Measurements from ENCODE around the gene ZNF786.
"Not testable (repeated sequence)": the region's sequence is repeated elsewhere in the genome, so short reads cannot be mapped to it uniquely, and the experiment has no call there.

Gene ZNF786

GRCh38 chr7:149090397-149091195 is at the start of gene ZNF786:
Gene ZNF786, minus strand, starts transcription at chr7:149090718. Its CDS starts 78 bp downstream, at chr7:149090640.
- DNase-seq, result peak; percentile 49

- DNase-seq, result no peak
These were observed 45.6 kb upstream of the ZNF786 start for GRCh38 chr7:149136118-149136517.

DNA sequence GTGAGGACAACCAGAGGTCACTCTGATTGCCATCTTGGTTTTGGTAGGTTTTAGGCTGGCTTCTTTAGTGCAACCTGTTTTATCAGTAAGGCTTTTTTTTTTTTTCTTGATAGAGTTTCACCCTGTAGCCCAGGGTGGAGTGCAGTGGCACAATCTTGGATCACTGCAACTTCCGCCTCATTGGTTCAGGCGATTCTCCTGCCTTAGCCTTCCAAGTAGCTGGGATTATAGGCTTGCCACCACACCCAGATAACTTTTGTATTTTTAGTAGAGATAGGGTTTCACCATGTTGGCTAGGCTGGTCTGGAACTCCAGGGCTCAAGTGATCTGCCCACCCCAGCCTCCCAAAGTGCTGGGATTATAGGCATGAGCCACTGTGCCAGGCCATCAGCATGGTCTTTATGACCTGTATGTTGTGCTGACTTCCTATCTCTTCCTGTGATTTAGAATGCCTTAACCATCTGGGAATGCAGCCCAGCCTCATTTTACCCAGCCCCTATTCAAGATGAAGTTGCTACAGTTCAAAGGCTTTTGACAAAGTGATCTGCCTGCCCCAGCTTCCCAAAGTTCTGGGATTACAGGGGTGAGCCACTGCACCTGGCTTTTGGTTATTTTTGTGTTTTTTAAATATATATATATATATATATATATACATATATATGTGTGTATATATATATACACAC is 42.7 kb upstream of the ZNF786 start:
- DNase-seq, result no peak

- DNase-seq, result no peak
These were observed 40.2 kb upstream of the ZNF786 start for GRCh38 chr7:149130572-149131198.

DNA sequence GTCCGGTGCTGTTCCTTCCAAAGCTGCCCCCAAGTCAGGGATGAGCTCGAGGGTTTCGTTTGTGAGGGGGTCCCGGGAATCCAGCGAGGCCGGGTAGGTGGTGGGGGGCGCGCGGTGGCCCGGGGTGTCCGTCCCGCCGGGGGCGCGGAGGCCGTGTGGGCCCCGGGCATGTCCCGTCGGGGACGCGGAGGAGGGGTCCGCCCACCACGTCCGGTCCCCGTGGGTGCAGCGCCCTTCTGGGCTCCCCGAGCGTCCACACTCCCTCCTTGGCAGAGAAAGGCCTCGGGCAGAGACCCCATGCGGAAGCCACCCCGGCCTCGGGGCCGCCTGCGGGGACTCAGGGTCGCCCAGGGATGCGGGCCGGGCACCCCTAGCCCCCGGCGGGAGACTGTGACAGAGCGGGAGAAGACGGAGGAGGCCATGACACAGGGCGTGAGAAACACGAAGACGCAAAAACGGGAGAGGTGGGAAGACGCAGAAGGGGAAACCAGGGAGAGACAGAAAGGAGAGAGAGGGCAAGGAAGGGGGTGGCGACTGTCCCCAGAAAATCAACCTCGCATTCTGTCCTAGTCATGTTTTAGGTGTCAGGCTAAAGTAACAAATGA is 36.2 kb upstream of the ZNF786 start:
- DNase-seq, result peak; percentile 33

DNA sequence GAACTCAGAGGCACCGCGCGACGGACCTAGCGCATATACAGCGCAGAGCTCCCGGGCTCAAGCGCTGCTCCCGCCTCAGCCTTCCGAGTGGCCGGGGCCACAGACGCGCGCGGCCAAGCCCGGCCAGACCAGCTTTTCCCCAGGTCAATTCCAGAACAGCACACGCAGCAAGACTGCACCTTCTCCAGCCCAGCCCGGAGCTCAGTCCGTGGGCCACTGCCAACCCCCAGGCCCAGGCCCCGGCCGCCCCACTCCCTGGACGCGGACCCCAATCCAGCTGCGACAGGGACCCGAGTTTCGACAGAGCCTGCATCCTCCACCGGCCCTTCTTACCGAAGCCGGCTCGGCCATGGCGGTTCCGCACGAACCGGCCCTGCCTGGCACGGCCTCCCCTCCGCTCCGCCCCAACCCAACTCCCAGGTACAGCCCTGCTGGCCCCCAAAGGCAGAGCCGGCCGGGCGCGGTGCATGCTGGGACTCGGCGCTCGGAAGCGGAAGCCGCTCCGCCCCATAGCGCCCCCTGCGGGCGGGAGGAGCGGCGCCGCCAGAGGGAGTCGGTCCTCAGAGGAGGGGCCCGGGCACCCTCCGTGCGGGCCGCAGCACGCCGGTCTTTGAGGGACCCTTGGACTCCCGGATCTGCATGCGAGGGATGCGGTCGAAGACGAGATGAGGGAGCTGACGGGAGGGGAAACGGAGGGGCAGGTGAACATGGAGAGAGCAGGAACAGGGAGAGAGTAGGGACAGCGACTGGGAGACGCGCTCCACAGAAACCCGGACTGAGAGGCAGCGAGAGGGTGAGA is 35.5 kb upstream of the ZNF786 start, which contains the start of gene ZNF425:
Gene ZNF425, minus strand, starts transcription at position 462 of the 799 bp plus-strand sequence. Its CDS starts 111 bp downstream, at position 351.
- DNase-seq, result peak; percentile 38

- DNase-seq, result no peak
These were observed 34.8 kb upstream of the ZNF786 start for GRCh38 chr7:149125189-149125862.

DNA sequence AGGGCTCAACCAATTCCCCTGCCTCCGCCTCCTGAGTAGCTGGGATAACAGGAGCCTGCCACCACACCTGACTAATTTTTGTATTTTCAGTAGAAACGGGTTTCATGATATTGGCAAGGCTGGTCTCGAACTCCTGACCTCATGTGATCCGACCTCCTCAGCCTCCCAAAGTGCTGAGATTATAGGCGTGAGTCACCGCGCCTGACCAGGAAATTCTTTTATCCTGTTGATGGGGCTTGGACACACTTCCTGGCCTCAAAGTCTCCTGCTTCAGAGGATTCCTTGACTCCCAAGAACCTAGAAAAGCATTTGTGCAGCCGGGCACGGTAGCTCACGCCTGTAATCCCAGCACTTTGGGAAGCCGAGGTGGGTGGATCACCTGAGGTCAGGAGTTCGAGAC is 19.5 kb upstream of the ZNF786 start:
- no peak for DNase-seq

- no peak for DNase-seq
These were observed 14.2 kb upstream of the ZNF786 start for GRCh38 chr7:149104749-149105148.

DNA sequence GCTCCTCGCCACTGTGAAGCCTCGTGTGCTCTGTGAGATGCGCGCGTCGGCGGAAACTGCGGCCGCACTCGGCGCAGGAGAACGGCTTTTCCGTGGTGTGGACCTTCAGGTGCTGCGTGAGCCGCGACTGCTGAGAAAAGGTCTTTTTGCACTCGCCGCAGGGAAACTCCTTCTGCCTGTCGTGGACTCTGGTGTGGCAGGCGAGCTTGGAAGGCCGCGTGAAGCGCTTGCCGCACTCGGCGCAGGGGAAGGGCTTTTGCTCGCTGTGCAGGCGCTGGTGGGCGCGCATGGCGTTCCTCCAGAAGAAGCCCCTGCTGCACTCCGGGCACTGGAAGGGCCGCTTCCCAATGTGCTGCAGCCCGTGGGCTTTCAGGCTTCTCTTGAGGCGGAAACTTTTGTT is 13.7 kb upstream of the ZNF786 start:
- DNase-seq, result no peak

- DNase-seq, result no peak
These were observed 12.9 kb upstream of the ZNF786 start for GRCh38 chr7:149103424-149103823.

DNA sequence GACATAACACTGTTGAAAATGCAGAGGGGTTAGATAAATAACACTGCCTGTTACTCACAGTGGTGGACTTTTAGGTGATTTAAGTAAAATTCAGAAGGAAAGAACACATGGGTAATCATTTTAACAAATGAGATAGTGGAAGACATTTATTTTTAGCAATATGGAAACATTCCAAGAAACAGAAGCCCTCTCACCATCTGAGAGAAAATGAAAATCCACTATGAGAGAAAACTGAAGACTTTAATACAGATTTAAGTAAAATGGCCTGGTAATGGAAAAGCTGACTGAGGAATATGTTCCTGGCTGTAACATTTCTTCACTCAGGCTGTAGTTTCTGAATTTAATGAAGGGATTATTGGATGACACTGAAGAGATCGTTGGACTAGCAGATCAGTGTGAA is 12.1 kb upstream of the ZNF786 start:
- no peak for DNase-seq

DNA sequence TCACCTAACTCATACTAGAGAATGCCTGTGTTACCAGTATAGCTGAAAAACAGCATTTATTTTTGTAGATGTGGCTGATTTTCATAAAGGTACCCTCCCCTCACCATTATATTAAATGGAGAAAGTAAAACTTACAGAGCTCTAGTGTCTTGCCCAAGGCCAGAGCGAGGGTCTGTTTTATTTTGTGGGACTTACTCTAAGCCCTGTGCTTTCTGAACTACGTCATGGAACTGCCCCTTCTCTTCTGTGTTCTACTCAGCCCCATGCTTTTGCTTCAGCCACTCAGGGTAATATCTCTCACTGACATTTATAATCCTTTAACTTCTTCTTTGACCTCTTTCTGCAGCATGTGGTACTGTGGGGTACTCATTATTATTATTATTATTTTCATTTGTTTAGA is 10.3 kb upstream of the ZNF786 start:
- no peak for DNase-seq

GRCh38 chr7:149099058-149099457 is 8.5 kb upstream of the ZNF786 start:
- DNase-seq, result no peak

DNA sequence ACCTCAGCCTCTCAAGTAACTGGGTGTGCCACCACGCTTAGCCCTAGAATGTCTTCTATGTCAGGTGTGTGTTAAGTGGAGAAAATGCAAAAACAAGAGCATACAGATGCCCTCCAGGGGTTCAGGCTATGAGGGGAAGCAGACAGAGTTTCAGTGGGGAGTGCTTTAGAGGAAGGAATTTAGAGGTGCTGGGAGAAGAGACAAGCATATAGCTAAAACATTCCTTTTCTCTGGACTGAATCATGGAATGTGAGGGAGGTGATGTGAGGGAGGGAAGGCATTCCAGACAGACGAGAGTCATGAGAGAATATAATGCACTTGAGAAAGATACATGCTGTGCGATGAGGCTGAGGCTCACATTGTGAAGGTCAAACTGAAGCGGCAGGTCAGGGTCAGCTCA is 6.6 kb upstream of the ZNF786 start:
- DNase-seq, result no peak

DNA sequence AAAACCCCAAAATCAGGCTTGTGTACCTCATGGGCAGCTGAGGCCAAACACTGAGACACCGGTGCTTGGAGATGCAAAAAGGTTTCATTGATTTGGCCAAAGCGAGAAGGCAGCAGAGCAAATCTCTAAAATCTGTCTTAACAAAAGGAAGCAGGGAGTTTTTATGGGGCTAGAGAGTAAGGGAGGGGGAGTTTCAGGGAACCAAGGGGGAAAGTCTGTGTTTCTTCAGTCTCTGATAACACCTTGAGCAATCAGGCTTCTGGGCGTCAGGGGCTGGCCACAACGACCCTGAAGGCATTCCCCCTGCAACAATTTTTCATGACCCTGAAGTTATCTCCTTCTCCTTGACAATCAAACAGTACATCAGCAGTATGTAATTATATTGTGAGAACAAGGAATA is 2.7 kb upstream of the ZNF786 start:
- DNase-seq, result no peak

- not testable (repeated sequence) for DNase-seq
These were observed 1.7 kb upstream of the ZNF786 start for GRCh38 chr7:149092244-149092643.

- DNase-seq, result no peak
These were observed 3.1 kb downstream of the ZNF786 start for GRCh38 chr7:149087376-149087775.

DNA sequence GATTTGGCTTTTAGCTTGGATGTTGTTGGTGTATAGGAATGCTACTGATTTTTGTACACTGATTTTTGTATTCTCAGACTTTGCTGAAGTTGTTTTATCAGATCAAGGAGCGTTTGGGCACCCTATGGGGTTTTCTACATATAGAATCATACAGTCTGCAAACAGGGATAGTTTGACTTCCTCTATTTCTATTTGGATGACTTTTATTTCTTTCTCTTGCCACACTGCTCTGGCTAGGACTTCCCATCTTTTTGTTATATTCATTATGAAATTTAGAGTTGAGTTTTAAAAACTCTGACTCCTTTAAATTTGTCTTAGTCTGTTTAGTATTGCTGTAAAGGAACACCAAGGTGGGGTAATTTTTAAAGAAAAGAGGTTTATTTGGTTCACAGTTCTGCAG is 4.7 kb downstream of the ZNF786 start:
- no peak for DNase-seq

DNA sequence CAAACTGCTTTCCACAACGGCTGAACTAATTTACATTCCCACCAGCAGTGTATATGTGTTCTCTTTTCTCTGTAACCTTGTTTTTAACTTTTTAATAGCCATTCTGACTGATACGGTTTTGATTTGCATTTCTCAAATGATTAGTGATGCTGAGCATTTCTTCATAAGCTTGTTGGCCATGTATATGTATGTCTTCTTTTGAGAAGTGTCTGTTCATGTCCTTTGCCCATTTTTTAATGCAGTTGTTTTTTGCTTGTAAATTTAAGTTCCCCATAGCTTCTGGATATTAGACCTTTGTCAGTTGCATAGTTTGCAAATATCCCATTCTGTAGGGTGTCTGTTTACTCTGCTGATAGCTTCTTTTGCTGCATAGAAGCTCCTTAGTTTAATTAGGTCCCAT is 6.1 kb downstream of the ZNF786 start:
- DNase-seq, result no peak

- DNase-seq, result no peak
These were observed 8.6 kb downstream of the ZNF786 start for GRCh38 chr7:149081914-149082313.

DNA sequence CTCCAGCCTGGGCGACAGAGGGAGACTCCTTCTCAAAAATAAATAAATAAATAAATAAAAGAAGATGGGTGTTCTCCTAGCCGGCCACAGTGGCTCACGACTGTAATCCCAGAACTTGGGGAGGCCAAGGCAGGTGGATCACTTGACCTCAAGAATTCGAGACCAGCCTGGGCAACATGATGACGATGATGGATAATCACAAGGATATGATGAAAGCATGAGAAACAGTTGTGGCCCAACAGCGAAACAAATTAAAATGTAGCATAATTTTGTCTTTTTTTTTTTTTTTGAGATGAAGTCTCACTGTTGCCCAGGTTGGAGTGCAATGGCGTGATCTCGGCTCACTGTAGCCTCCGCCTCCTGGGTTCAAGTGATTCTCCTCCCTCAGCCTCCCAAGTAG is 12.9 kb downstream of the ZNF786 start:
- DNase-seq, result no peak
